ENCODE measurements around the gene NUPR1.

DNA sequence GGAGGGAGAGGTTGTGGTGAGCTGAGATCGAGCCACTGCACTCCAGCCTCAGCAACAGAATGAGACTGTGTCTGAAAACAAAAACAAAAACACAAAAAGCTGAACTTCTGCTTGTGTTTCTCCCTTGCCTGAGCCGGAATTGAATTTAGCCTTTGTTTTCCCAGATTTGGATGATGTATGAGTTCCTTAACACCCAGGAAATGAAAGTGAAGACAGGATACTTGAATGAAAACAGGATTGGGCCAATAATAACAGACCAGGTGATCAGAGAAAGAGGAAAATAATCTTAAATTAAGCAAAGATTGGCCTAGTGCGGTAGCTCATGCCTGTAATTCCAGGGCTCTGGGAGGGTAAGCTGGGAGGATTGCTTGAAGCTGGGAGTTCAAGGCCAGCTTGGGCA is 1.6 kb upstream of the NUPR1 start:
- TF ChIP-seq GLIS3 (CRISPR knock-in tag; IDR thresholded peaks at IDR 0.05): no peak
- no peak for TF ChIP-seq ESRRG (CRISPR knock-in tag; IDR thresholded peaks at IDR 0.05)
- TF ChIP-seq ZFP3 (CRISPR knock-in tag; IDR thresholded peaks at IDR 0.05): no peak
- no peak for TF ChIP-seq CREB5 (CRISPR knock-in tag; IDR thresholded peaks at IDR 0.05; ENCODE audit: low read depth)

Measured in SK-N-SH treated with all-trans-retinoic acid at 6 μM for 48 hours (cell line).